Neural cell (in vitro differentiated cells): ENCODE data around the gene LRRK2. TPM values are rescaled to one million over a fixed set of nuclear protein-coding genes. Genes with fewer than 3 reads are reported as not detected.

Experiments used
- H2AFZ ChIP-seq: fragments of 200-600, 300-800 bp; sonication (generic), shearing (Covaris generic); 2 replicates; pipeline ENCODE4 v1.6.0; 2014; ENCODE audit warnings: low read depth, mild to moderate bottlenecking, antibody characterized with exemption, low read length, moderate library complexity
- H3F3A ChIP-seq: fragments of 200-600 bp; shearing (Covaris generic); 2 replicates; pipeline ENCODE4 v1.6.1; 2016; ENCODE audit warnings: mild to moderate bottlenecking, moderate library complexity, mixed read lengths, antibody characterized with exemption, low read length; ENCODE audit not compliant: insufficient read depth, poor library complexity, severe bottlenecking
- H3K27ac ChIP-seq: fragments of 200-600, 300-800 bp; sonication (generic), shearing (Covaris generic); 2 replicates; pipeline ENCODE4 v1.5.1; 2014; ENCODE audit warnings: mild to moderate bottlenecking, low read length, moderate library complexity
- H3K27me3 ChIP-seq: fragments of 300-800, 200-600 bp; sonication (generic), shearing (Covaris generic); 2 replicates; pipeline ENCODE4 v1.6.0; 2014; ENCODE audit warnings: mild to moderate bottlenecking, low read depth, low read length, moderate library complexity; ENCODE audit not compliant: insufficient read depth
- H3K36me3 ChIP-seq: fragments of 300-800, 200-600 bp; sonication (generic), shearing (Covaris generic); 2 replicates; pipeline ENCODE4 v1.5.1; 2014; ENCODE audit warnings: mild to moderate bottlenecking, antibody characterized with exemption, low read length, moderate library complexity; ENCODE audit not compliant: insufficient read depth
- H3K4me2 ChIP-seq: fragments of 300-800, 200-600 bp; sonication (generic), shearing (Covaris generic); 2 replicates; pipeline ENCODE4 v1.6.0; 2014; ENCODE audit warnings: mild to moderate bottlenecking, low read length
- H3K4me3 ChIP-seq: fragments of 300-800, 200-600 bp; sonication (generic), shearing (Covaris generic); 2 replicates; pipeline ENCODE4 v1.5.1; 2014; ENCODE audit warnings: mild to moderate bottlenecking, low read length, moderate library complexity
- H3K79me2 ChIP-seq: fragments of 200-600 bp; shearing (Covaris generic); replicated peaks from 2 replicates; pipeline ENCODE4 v1.6.0; 2014; ENCODE audit warnings: mild to moderate bottlenecking, low read length, moderate library complexity; ENCODE audit not compliant: insufficient read depth
- H3K9ac ChIP-seq: fragments of 300-800, 200-600 bp; sonication (generic), shearing (Covaris generic); 2 replicates; pipeline ENCODE4 v1.6.1; 2016; ENCODE audit warnings: mild to moderate bottlenecking, low read length, mixed read lengths
- H3K9me2 ChIP-seq: fragments of 200-600 bp; shearing (Covaris generic); 2 replicates; pipeline ENCODE4 v1.6.1; 2016; ENCODE audit warnings: mild to moderate bottlenecking, low read length, mixed read lengths; ENCODE audit not compliant: insufficient read depth
- H3K9me3 ChIP-seq: fragments of 200-600, 300-800 bp; sonication (generic), shearing (Covaris generic); 2 replicates; pipeline ENCODE4 v1.6.1; 2016; ENCODE audit warnings: mild to moderate bottlenecking, mixed run types, low read length, moderate library complexity, mixed read lengths
- H4K20me1 ChIP-seq: fragments of 200-600 bp; shearing (Covaris generic); 2 replicates; pipeline ENCODE4 v1.6.1; 2016; ENCODE audit warnings: mild to moderate bottlenecking, mixed run types; ENCODE audit not compliant: insufficient read depth
- CTCF ChIP-seq: fragments of 450-650 bp; IDR thresholded peaks from 2 replicates; pipeline ENCODE4 v1.5.1; 2014; ENCODE audit warnings: antibody characterized with exemption, mild to moderate bottlenecking, moderate library complexity; ENCODE audit not compliant: poor library complexity, severe bottlenecking
- EP300 ChIP-seq: fragments of 450-650 bp; conservative IDR thresholded peaks from 2 replicates; pipeline ENCODE4 v1.6.1; 2014; ENCODE audit warnings: antibody characterized with exemption, mild to moderate bottlenecking, moderate library complexity; ENCODE audit not compliant: poor library complexity, severe bottlenecking
- EZH2 ChIP-seq: fragments of 200-600, 300-800 bp; shearing (Covaris generic), sonication (generic); IDR thresholded peaks from 2 replicates; pipeline ENCODE4 v1.6.1; 2014; ENCODE audit warnings: antibody characterized with exemption, low read length, borderline replicate concordance, mild to moderate bottlenecking; ENCODE audit not compliant: insufficient read depth, poor library complexity, severe bottlenecking
- MXI1 ChIP-seq: fragments of 450-650 bp; conservative IDR thresholded peaks from 2 replicates; pipeline ENCODE4 v1.6.1; 2014; ENCODE audit warnings: antibody characterized with exemption, mild to moderate bottlenecking; ENCODE audit not compliant: poor library complexity, severe bottlenecking
- POLR2AphosphoS5 ChIP-seq: IDR thresholded peaks from 2 replicates; pipeline ENCODE4 v1.6.1; 2012
- RAD21 ChIP-seq: fragments of 450-650 bp; conservative IDR thresholded peaks from 2 replicates; pipeline ENCODE4 v1.6.1; 2014; ENCODE audit warnings: antibody characterized with exemption, mild to moderate bottlenecking, moderate library complexity
- REST ChIP-seq: IDR thresholded peaks from 2 replicates; pipeline ENCODE4 v1.6.1; 2012; ENCODE audit warnings: borderline replicate concordance
- SMC3 ChIP-seq: fragments of 450-650 bp; conservative IDR thresholded peaks from 2 replicates; pipeline ENCODE4 v1.6.1; 2014; ENCODE audit warnings: antibody characterized with exemption, mild to moderate bottlenecking, moderate library complexity; ENCODE audit not compliant: poor library complexity
- TAF1 ChIP-seq: IDR thresholded peaks from 2 replicates; pipeline ENCODE4 v1.6.1; 2012; ENCODE audit warnings: low read depth
- polyA plus RNA-seq: library from polyadenylated mRNA; depleted of rRNA; stranded (reverse); fragments of >200 nt; gene quantifications from 2 replicates; pipeline ENCODE4 v1.2.3, GENCODE V29; 2014

Gene LRRK2
- polyA plus RNA-seq, 1 donor from 2014 or later = 0.54 TPM

GRCh38 chr12:40343124-40343523 is 118.3 kb downstream of the LRRK2 start:
- no peaks in the 10 kb centered on the region for H3K9me3 ChIP-seq
- TF ChIP-seq RAD21 (no peak), EP300 (peak; percentile 83), REST (no peak), POLR2AphosphoS5 (peak; percentile 33)
- no peak overlapping the region for H3K4me2 ChIP-seq

GRCh38 chr12:40344312-40344711 is 119.5 kb downstream of the LRRK2 start:
- no peak overlapping the region for H3K4me3 ChIP-seq
- no peaks in the 10 kb centered on the region for H3K79me2 ChIP-seq
- no peaks in the 10 kb centered on the region for H3K36me3 ChIP-seq
- H3K4me2 ChIP-seq = no peak overlapping the region
- no peaks in the 10 kb centered on the region for H3K9me2 ChIP-seq
- no peak overlapping the region for H3K27ac ChIP-seq
- H3K9me3 ChIP-seq = no peaks in the 10 kb centered on the region
- H4K20me1 ChIP-seq = no peaks in the 10 kb centered on the region
- H3K9ac ChIP-seq = no peak overlapping the region
- no peaks in the 10 kb centered on the region for H3F3A ChIP-seq
- no peak overlapping the region for H2AFZ ChIP-seq
- TF ChIP-seq CTCF (no peak), REST (no peak), TAF1 (no peak), EP300 (no peak), MXI1 (no peak), RAD21 (no peak), EZH2 (no peak), POLR2AphosphoS5 (no peak), SMC3 (no peak)
- H3K27me3 ChIP-seq = no peaks in the 10 kb centered on the region

More at GRCh38 chr12:40343124-40343523, 118.3 kb downstream of the LRRK2 start:
- Histone ChIP-seq H3K4me3 (no peak overlapping the region), H2AFZ (no peak overlapping the region), H3K36me3 (no peaks in the 10 kb centered on the region), H3K9ac (no peak overlapping the region), H3K9me2 (no peaks in the 10 kb centered on the region), H3K27ac (no peak overlapping the region), H3K27me3 (no peaks in the 10 kb centered on the region), H3K79me2 (no peaks in the 10 kb centered on the region), H4K20me1 (no peaks in the 10 kb centered on the region), H3F3A (no peaks in the 10 kb centered on the region)
